ENCODE results near the gene POLG. TPM values are rescaled to one million over a fixed set of nuclear protein-coding genes. Genes with fewer than 3 reads are reported as not detected.
A peak's percentile ranks its signal among the peaks of the same experiment; 100 is the strongest.

Gene POLG
- total RNA-seq, 1 experiment from 2014 or later = 60.3 TPM

GRCh38 chr15:89365462-89366065 lies 30.9 kb upstream of the POLG start:
- Histone ChIP-seq H3K27ac (ENCODE audit: insufficient read length, low read depth, low read length) (no peak overlapping the region), H3K4ac (ENCODE audit: low read depth, low read length) (no peak overlapping the region), H3K23ac (ENCODE audit: insufficient read length, low read depth, low read length) (no peak overlapping the region), H4K20me1 (ENCODE audit: control insufficient read depth, insufficient read depth, insufficient read length) (no peaks in the 10 kb centered on the region), H3K23me2 (ENCODE audit: insufficient read length, low read depth, low read length, poor library complexity, severe bottlenecking) (no peaks in the 10 kb centered on the region), H3K4me2 (ENCODE audit: insufficient read depth, insufficient read length, low read length) (no peak overlapping the region), H3K4me1 (ENCODE audit: insufficient read depth, low read length) (no peaks in the 10 kb centered on the region; the same call in 1 of the 2 replicates), H2AFZ (ENCODE audit: low read length) (no peak overlapping the region), H4K8ac (replicated peaks; ENCODE audit: insufficient read length, low read depth, low read length) (no peak overlapping the region), H2AK5ac (ENCODE audit: insufficient read length, low read length) (no peak overlapping the region), H4K91ac (ENCODE audit: insufficient read length, low read depth, low read length) (no peak overlapping the region), H2BK5ac (ENCODE audit: insufficient read length, low read length) (no peak overlapping the region), H3T11ph (ENCODE audit: low read length) (no peak overlapping the region), H2BK15ac (ENCODE audit: low read depth, low read length) (no peak overlapping the region), H3K9ac (ENCODE audit: extremely low read depth, insufficient read length, low read length) (no peak overlapping the region), H3K9me3 (ENCODE audit: control insufficient read depth, low read depth, low read length) (no peaks in the 10 kb centered on the region), H4K5ac (ENCODE audit: insufficient read length, low read depth, low read length) (no peak overlapping the region), H3K27me3 (ENCODE audit: insufficient read depth, low read length) (peaks cover 99% of the 10 kb centered on the region), H3K79me2 (ENCODE audit: insufficient read depth, low read length) (no peaks in the 10 kb centered on the region), H3K18ac (ENCODE audit: insufficient read length, low read depth, low read length) (no peak overlapping the region), H2BK20ac (ENCODE audit: low read depth, low read length, poor library complexity, severe bottlenecking) (no peak overlapping the region), H3K56ac (ENCODE audit: insufficient read length, low read depth, low read length) (no peak overlapping the region), H2BK120ac (ENCODE audit: low read depth, low read length, poor library complexity, severe bottlenecking) (no peak overlapping the region), H2BK12ac (ENCODE audit: insufficient read length, low read depth, low read length) (no peak overlapping the region), H3K79me1 (ENCODE audit: insufficient read depth, low read depth, low read length, poor library complexity, severe bottlenecking) (no peaks in the 10 kb centered on the region), H3K14ac (ENCODE audit: insufficient read depth, low read length) (no peak overlapping the region)
- WGBS (ENCODE audit: extremely low coverage, insufficient read length, low lambda C conversion rate) = no CpG with 5 or more reads among the region's 22 CpGs
- Mint-ChIP-seq H3K4me1 (peaks cover 20 to 37% of the 10 kb centered on the region in 2 experiments), H3K9me3 (peaks cover 7 to 8% of the 10 kb centered on the region in 2 experiments; a peak in 3 of 5 replicates), H3K27me3 (ENCODE audit: low read depth) (peaks cover 100% of the 10 kb centered on the region), H3K36me3 (ENCODE audit: insufficient read depth in 1 of 3, low read depth in 3 of 3) (no peaks in the 10 kb centered on the region), H3K4me3 (peak overlapping the region in 1 of 2 experiments; percentile 57; a peak in 3 of 5 replicates), H3K27ac (no peak overlapping the region)
- no peak for DNase-seq
- TF ChIP-seq CTCF (conservative IDR thresholded peaks at IDR 0.05) = no peak
